OCI-LY1 (cell line): ENCODE results near the gene RABL6.

ENCODE experiments used
- H2AFZ ChIP-seq: fragments of 200-600 bp; sonication (generic), shearing (Covaris generic); 2 replicates; pipeline ENCODE4 v1.6.0; 2014; ENCODE audit warnings: antibody characterized with exemption, mild to moderate bottlenecking, low read length
- H3F3A ChIP-seq: fragments of 200-600 bp; sonication (generic), shearing (Covaris generic); 2 replicates; pipeline ENCODE4 v1.6.0; 2014; ENCODE audit warnings: mild to moderate bottlenecking, antibody characterized with exemption, low read length, moderate library complexity; ENCODE audit not compliant: insufficient read depth
- H3K27ac ChIP-seq: fragments of 200-600 bp; sonication (generic); 2 replicates; pipeline ENCODE4 v1.5.1; 2014; ENCODE audit warnings: low read length, mixed run types, mild to moderate bottlenecking, low read depth; ENCODE audit not compliant: poor library complexity, severe bottlenecking
- H3K27me3 ChIP-seq: fragments of 200-600 bp; sonication (generic); 2 replicates; pipeline ENCODE4 v1.6.0; 2014; ENCODE audit warnings: antibody characterized with exemption, mild to moderate bottlenecking, low read length, moderate library complexity; ENCODE audit not compliant: insufficient read depth
- H3K36me3 ChIP-seq: fragments of 200-600 bp; sonication (generic); 2 replicates; pipeline ENCODE4 v1.6.1; 2014; ENCODE audit warnings: mild to moderate bottlenecking, antibody characterized with exemption, low read length, moderate library complexity, mixed read lengths; ENCODE audit not compliant: insufficient read depth
- H3K4me1 ChIP-seq: fragments of 200-600 bp; sonication (generic); 2 replicates; pipeline ENCODE4 v1.5.1; 2014; ENCODE audit warnings: mild to moderate bottlenecking, low read length, moderate library complexity; ENCODE audit not compliant: insufficient read depth, severe bottlenecking
- H3K4me2 ChIP-seq: fragments of 200-600 bp; sonication (generic), shearing (Covaris generic); 2 replicates; pipeline ENCODE4 v1.6.1; 2014; ENCODE audit warnings: low read length
- H3K4me3 ChIP-seq: fragments of 200-600 bp; sonication (generic); 2 replicates; pipeline ENCODE4 v1.5.1; 2014; ENCODE audit warnings: low read length, low read depth, mild to moderate bottlenecking, mixed read lengths; ENCODE audit not compliant: poor library complexity, severe bottlenecking
- H3K79me2 ChIP-seq: fragments of 200-600 bp; shearing (Covaris generic); 2 replicates; pipeline ENCODE4 v1.6.1; 2016; ENCODE audit warnings: mixed run types, low read length, mixed read lengths; ENCODE audit not compliant: insufficient read depth
- H3K9ac ChIP-seq: fragments of 200-600 bp; sonication (generic), shearing (Covaris generic); 2 replicates; pipeline ENCODE4 v1.6.1; 2014; ENCODE audit warnings: mild to moderate bottlenecking, low read length, mixed read lengths
- H3K9me2 ChIP-seq: fragments of 200-600 bp; sonication (generic), shearing (Covaris generic); 2 replicates; pipeline ENCODE4 v1.6.1; 2014; ENCODE audit warnings: low read depth, mild to moderate bottlenecking, low read length, mixed read lengths
- H3K9me3 ChIP-seq: fragments of 200-600 bp; shearing (Covaris generic); 2 replicates; pipeline ENCODE4 v1.6.1; 2014; ENCODE audit warnings: low read length, mixed read lengths
- H4K20me1 ChIP-seq: fragments of 200-600 bp; sonication (generic), shearing (Covaris generic); 2 replicates; pipeline ENCODE4 v1.6.0; 2016; ENCODE audit warnings: mild to moderate bottlenecking, low read length; ENCODE audit not compliant: insufficient read depth
- CTCF ChIP-seq: fragments of 200-600 bp; sonication (generic), shearing (Covaris generic); IDR thresholded peaks from 2 replicates; pipeline ENCODE4 v1.5.1; 2017; ENCODE audit warnings: mild to moderate bottlenecking, antibody characterized with exemption, low read length, moderate library complexity, mixed read lengths
- EZH2 ChIP-seq: fragments of 200-600 bp; sonication (generic), shearing (Covaris generic); IDR thresholded peaks from 2 replicates; pipeline ENCODE4 v1.8.0; 2017; ENCODE audit warnings: borderline replicate concordance, mixed run types, mild to moderate bottlenecking, antibody characterized with exemption, low read length, moderate library complexity, mixed read lengths

The RABL6 gene

GRCh38 chr9:136890661-136891060, 82.9 kb downstream of the RABL6 start:
- Histone ChIP-seq H3F3A (no peaks in the 10 kb centered on the region), H3K36me3 (peaks cover 39% of the 10 kb centered on the region)

More at GRCh38 chr9:136890661-136891060, 82.9 kb downstream of the RABL6 start:
- Histone ChIP-seq H3K27ac (no peak overlapping the region), H4K20me1 (no peaks in the 10 kb centered on the region), H3K4me1 (peaks cover 6% of the 10 kb centered on the region), H3K4me3 (no peak overlapping the region), H3K9me3 (no peaks in the 10 kb centered on the region), H3K27me3 (no peaks in the 10 kb centered on the region), H2AFZ (no peak overlapping the region), H3K4me2 (no peak overlapping the region), H3K9me2 (no peaks in the 10 kb centered on the region), H3K9ac (no peak overlapping the region), H3K79me2 (peaks cover 43% of the 10 kb centered on the region)
- no peak for TF ChIP-seq EZH2
- no peak for TF ChIP-seq CTCF
